HG03280 (cell line): ENCODE data around the gene PRKCA.
"Not testable (repeated sequence)": the region's sequence is repeated elsewhere in the genome, so short reads cannot be mapped to it uniquely, and the experiment has no call there.

Experiments used
- ATAC-seq: cut with Tn5 transposase; IDR thresholded peaks from one replicate; pipeline ENCODE4 v1.9.1; 2021; ENCODE audit warnings: mild to moderate bottlenecking, moderate library complexity; ENCODE audit not compliant: unreplicated experiment

The PRKCA gene

GRCh38 chr17:66451188-66452149, 149.1 kb downstream of the PRKCA start:
- ATAC-seq = no peak

- ATAC-seq = no peak
These were observed 152.6 kb downstream of the PRKCA start for GRCh38 chr17:66455060-66455459.

GRCh38 chr17:66457499-66457898, 155.1 kb downstream of the PRKCA start:
- ATAC-seq = not testable (repeated sequence)

GRCh38 chr17:66458782-66459181, 156.4 kb downstream of the PRKCA start:
- ATAC-seq = no peak

GRCh38 chr17:66459811-66460270, 157.4 kb downstream of the PRKCA start:
- ATAC-seq = no peak

GRCh38 chr17:66460558-66460957, 158.1 kb downstream of the PRKCA start:
- no peak for ATAC-seq

- ATAC-seq = no peak
These were observed 159.1 kb downstream of the PRKCA start for GRCh38 chr17:66461343-66461995.

GRCh38 chr17:66462010-66462409, 159.6 kb downstream of the PRKCA start:
- no peak for ATAC-seq

GRCh38 chr17:66464921-66465320, 162.5 kb downstream of the PRKCA start:
- ATAC-seq = no peak

GRCh38 chr17:66465701-66466100, 163.3 kb downstream of the PRKCA start:
- no peak for ATAC-seq

- ATAC-seq = no peak
These were observed 163.8 kb downstream of the PRKCA start for GRCh38 chr17:66466106-66466820.

GRCh38 chr17:66466840-66467367, 164.5 kb downstream of the PRKCA start:
- ATAC-seq = no peak

- no peak for ATAC-seq
These were observed 165.4 kb downstream of the PRKCA start for GRCh38 chr17:66467766-66468165.

GRCh38 chr17:66468241-66469087, 166.1 kb downstream of the PRKCA start:
- ATAC-seq = no peak

GRCh38 chr17:66469088-66469442, 166.7 kb downstream of the PRKCA start:
- no peak for ATAC-seq

GRCh38 chr17:66469461-66469860, 167.0 kb downstream of the PRKCA start:
- ATAC-seq = no peak

- ATAC-seq = no peak
These were observed 167.5 kb downstream of the PRKCA start for GRCh38 chr17:66469890-66470289.

- no peak for ATAC-seq
These were observed 169.7 kb downstream of the PRKCA start for GRCh38 chr17:66472123-66472522.

GRCh38 chr17:66474258-66474657, 171.8 kb downstream of the PRKCA start:
- ATAC-seq = no peak

GRCh38 chr17:66474806-66475497, 172.5 kb downstream of the PRKCA start:
- ATAC-seq = no peak
